ENCODE measurements around the gene C17orf107.
"Not testable (repeated sequence)": the region's sequence is repeated elsewhere in the genome, so short reads cannot be mapped to it uniquely, and the experiment has no call there.

Gene C17orf107

DNA sequence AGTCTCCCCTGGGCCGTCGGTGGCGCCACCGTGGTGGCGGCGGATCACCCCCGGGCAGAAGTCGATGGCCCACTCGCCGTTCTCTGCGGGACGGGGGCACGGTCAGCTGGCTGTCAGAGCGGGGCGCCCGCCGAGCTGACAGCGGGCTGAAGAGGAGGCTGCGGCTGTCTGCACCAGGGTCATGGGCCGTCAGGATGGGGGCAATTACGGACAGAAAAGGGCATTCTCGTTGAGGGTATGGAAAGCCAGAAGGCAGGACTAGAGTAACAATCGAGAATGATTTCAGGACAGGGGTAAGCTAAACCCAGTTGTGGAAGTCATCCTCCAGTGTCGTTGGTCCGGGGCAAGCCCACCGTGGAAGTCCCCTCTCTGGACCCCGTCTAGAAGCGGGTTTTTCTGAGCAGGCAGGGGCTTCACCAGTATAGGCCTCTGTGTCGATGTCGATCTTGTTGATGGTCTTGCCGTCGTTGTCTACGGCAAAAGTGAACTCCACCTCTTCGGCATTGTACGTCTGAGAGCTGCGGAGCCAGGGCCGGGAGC, 1.8 kb downstream of the C17orf107 start:
- DNase-seq = no peak

DNA sequence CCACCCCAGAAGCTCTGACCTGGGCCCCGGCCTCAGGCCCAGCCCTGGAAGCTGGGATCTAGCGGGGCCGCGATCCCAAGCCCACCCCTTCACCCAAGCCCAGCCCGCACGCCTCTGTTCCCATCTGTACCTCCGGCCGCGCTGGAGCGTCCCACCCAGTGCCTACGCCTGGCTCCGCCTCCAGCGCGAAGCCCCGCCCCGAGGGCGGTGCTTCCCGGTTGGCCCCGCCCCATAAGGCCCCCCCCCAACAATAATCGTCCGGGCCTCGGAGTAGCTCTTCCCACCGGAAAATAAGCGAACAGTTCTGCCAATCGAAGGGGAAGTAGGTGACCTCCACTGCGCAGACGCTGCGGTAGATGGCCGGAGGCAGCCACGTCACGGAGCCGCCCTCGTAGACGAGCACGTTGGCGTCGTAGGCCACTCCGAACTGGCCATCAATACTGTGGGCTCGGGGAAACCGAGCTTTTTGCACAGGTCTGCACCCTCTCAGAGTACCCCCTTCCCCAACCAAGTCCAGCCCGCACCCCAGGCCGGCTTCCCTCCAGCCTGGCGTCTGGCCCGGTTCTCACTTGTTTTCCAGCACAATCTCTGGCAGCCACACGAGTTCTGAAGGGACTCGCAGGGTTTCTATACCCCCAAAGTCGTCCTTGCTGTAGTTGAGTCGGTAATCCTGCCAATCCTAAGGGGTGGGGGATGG, 2.5 kb downstream of the C17orf107 start:
- no peak for DNase-seq

DNA sequence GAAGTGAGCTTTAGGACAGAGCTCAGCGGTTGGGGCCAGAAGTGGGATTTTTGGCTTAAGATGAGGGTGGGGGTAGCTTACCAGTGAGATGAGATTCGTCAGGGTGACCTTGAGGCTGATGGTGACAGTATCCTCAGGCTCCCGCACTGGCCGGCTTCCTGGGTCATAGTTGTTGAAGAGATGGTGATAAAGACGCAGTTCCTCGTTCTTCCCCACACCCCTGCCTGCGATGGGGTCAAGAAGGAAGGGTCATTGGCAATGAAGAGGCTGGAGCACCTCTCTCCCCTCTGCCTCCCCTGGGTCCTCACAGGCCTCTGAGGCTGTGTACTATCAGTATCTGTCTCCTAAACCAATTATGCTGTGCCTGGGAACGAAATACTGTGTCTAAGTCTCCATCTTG, 3.2 kb downstream of the C17orf107 start:
- no peak for DNase-seq

DNA sequence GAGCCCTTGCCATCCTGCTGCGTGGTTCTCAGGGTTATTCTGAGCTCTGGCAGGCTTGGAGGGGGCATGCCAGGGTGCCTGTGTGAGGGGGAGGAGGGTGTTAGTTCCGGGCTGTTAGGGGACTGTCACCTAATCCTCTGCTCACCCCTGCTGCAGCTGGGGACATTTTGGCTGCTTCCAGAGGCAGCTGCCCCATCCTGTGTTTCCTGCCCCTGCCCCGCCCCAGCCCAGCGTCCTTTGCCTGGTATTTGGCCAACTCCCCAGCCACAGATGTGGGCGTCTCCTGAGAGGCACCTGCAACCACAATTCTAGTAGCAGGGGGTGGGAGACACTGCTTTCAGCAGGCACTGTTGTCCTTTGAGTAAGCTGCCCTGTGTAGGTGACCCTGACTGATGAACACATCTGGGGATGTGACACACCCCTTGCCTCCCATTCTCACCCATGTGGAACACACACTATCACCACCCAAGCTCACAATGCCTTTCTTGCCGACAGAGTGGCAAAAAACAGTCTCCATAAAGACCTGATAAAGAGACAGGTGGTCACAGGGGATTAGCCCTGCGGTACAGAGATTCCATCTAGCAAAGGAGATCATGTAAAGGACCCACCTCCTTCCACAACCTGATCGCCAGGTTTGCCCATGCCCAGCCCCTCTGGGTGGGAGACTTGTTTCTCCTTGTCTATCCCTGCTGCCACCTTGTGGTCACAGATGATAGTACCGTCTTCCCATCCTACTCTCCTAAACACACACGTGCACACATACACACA, 3.9 kb downstream of the C17orf107 start, which contains the start of gene CHRNE:
Gene CHRNE, minus strand, starts transcription at position 48 of the 768 bp plus-strand sequence. Its CDS starts 35 bp downstream, at position 13.
- DNase-seq = peak; percentile 81

DNA sequence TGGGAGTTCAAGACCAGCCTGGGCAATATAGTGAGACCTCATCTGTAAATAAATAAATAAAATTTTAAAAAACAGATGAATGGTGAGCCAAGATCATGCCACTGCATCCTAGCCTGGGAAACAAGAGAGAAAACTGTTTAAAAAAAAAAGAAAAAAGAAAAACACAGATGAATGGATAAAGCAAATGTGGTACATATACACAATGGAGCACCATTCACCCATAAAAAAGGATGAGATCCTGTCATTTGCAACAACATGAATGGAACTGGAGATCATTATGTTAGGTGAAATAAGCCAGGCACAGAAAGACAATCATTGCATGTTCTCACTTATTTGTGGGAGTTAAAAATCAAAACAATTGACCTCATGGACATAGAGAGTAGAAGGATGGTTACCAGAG, 7.3 kb downstream of the C17orf107 start:
- not testable (repeated sequence) for DNase-seq

DNA sequence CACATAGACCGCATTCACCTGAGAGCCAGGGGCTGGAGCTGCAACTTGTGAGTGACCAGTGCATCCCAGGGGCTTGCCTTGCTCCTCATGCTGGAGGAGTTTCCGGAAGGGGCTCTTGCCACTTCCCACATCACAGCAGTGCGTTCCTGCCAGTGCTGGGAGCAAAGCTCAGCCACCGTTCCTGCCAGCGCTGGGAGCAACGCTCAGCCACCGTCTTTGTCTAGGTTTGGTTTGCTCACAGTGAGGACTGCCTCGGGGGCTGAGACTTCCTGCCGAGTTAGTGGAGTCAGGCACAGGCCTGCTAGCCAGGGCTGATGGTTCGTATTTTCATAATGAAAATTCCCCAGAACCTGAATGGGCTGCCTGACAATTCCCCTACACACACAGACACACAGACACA, 9.0 kb downstream of the C17orf107 start:
- DNase-seq = no peak

DNA sequence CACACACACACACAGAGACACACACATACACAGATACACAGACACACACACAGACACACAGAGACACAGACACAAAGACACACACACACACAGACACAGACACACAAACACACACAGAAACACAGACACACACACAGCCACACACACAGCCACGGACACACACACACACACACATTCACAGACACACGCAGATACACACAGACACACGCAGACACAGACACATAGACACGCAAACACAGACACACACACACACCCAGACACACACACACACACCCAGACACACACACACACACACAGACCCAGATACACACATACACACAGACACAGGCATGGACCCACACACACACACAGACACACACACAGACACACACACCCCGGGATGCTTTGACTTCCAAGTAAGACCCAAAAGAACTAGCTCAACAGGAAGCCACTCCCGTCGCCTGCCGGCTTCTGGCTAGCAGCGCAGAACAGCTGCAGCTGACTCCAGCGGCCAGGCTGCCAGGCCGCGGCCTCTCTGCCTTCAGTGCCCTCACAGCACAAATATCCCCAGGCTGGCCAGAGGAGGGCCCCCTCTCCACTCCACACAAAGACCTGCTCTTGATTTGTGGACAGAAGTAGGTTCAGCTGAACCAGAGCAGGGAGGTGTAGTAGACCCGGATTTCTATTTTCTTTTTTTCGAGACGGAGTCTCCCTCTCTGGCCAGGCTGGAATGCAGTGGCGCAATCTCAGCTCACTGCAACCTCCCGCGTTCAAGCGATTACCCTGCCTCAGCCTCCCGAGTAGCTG, 9.6 kb downstream of the C17orf107 start:
- peak; percentile 32 for DNase-seq

DNA sequence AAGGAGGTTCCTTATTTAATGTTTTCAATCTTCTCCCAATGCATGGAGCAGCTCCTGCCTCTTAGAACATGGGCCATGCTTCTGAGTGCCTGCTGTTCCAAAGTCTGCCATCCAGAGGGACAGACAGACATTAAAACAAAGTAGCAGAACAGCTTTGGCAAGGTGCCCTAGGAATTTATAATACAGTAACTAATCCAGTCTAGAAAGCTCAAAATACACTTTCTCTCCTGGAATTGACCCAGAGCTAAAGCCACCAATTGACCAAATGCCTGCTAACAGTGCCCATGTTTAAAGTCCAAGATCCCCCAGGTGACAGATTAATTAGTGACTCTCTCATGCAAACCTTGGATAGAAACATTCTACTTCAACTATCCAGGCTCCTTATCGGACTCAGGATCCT, 14.7 kb downstream of the C17orf107 start:
- no peak for DNase-seq

DNA sequence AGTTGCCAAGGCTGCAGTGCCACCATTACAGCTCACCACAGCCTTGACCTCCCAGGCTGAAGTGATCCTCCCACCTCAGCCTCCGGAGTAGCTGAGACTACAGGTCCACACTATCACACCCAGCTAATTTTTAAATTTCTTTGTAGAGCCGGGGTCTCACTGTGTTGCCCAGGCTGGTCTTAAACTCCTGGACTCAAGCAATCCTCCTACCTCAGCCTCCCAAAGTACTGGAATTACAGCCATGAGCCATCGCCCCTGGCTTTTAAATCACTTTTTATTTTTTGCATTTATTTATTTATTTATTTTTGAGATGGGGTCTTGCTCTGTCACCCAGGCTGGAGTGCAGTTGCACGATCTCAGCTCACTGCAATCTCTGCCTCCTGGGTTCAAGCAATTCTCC, 15.2 kb downstream of the C17orf107 start:
- DNase-seq = not testable (repeated sequence)

DNA sequence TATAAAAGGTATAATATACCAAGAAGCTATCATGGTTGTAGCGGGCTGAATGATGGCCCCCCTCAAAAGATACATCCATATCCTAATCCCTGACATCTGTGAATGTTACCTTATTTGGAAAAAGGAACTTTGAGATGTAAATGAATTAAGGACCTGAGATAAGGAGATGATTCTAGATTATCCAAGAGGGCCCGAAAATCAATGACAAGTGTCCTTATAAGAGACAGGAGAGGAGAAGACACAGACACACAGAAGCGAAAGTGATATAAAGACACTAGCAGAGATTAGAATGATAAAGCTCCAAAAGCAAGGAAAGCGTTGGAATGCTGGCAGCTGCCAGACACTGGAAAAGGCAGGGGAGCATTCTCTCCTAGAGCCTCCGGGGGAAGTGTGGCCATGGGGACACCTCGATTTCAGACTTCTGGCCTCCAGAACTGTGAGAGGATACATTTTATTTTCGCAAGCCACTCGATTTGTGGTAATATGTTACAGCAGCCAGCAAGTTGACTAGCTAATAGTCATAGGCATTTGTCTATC, 20.2 kb downstream of the C17orf107 start:
- DNase-seq = no peak

DNA sequence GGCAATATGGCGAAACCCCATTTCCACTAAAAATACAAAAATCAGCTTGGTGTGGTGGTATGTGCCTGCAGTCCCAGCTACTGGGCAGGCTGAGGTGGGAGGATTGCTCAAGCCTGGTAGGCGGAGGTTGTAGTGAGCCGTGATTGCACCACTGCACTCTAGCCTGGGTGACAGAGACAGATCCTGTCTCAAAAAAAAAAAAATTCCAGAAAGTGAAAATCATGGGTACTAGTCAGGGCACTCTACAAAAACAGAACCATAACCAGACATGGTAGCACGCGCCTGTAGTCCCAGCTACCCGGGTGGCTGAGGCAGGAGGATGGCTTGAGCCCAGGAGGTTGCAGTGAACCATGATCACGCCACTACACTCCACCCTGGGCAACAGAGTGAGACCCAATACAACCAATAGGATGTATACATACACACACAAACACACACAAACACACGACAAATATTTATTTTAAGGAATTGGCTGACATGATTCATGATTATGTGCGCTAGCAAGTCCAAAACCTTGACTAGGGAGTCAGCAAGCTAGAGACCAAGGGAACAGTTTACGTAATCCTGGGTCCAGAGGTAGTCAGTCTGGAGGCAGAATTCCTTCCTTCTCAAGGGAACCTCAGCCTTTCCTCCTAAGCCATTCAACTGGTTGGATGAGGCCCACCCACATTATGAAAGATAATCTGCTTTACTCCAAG, 21.2 kb downstream of the C17orf107 start:
- no peak for DNase-seq

DNA sequence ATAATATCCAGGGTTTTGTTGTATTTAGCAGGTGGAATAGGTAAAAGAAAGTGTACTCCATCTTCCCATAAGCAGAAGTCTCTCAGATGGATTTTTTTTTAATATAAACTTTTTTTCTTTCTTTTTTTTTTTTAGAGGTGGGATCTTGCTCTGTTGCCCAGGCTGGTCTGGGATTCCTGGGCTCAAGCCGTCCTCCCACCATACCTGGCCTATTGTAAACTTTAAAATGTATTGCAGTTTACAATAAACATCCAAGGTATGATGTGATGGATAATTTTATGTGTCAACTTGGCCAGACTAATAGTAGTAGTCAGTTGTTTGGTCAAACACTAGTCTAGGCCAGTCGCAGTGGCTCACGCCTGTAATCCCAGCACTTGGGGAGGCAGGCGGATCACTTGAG, 22.0 kb downstream of the C17orf107 start:
- DNase-seq = no peak

DNA sequence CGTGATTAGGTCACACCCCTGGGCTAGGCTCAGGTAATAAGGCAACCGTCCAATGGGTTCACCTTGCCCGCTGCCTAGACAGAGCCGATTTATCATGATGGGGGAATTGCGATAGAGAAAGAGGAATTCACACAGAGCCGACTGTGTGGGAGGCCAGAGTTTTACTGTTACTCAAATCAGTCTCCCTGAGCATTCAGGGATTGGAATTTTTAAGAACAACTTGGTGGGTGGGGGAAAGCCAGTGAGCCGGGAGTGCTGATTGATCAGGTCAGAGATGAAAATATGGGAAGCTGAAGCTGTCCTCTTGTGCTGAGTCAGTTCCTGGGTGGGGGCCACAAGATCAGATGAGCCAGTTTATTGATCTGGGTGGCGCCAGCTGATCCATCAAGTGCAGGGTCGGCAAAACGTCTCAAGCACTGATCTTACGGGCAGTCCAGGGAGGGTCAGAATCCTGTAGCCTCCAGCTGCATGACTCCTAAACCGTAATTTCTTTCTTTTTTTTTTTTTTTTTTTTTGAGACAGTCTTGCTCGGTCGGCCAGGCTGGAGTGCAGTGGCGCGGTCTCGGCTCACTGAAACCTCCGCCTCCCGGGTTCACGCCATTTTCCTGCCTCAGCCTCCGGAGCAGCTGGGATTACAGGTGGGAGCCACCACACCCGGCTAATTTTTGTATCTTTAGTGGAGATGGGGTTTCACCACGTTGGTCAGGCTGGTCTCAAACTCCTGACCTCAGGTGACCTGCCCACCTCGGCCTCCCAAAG, 27.4 kb downstream of the C17orf107 start:
- DNase-seq = not testable (repeated sequence)

DNA sequence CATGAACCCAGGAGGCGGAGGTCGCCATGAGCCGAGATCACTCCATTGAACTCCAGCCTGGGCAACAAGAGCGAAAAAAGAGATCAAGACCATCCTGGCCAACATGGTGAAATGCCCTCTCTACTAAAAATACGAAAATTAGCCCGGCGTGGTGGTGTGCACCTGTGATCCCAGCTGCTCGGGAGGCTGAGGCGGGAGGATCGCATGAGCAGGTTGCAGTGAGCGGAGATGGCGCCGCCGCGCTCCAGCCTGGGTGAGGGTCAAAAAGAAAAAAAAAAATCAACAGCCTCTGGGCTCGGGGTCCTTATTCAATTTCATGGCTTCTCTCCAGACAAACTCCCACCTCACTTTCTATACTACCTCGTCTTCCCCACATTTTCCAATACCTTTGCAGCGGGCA, 29.5 kb downstream of the C17orf107 start:
- no peak for DNase-seq

DNA sequence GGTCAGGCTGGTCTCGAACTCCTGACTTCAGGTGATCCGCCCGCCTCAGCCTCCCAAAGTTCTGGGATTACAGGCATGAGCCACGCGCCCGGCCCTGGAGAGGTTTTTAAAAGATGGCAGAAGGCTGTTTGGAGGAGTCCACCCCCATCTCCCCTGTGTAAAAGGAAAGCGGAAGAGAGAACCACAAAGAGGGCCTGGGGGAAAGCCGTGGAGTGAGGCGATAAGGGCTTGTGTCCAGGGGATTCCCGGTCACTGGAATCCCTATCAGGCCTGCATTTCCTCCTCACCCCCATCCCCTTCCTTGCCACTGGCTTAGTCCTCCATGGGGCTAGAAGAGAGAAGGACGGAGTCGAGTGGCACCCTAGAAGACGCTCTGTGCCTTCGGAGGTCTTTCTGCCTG, 32.6 kb downstream of the C17orf107 start, which contains the start of gene GP1BA:
Gene GP1BA, plus strand, starts transcription at position 315 of the 400 bp plus-strand sequence. CDS start 328 bp downstream, outside the sequence.
- no peak for DNase-seq

DNA sequence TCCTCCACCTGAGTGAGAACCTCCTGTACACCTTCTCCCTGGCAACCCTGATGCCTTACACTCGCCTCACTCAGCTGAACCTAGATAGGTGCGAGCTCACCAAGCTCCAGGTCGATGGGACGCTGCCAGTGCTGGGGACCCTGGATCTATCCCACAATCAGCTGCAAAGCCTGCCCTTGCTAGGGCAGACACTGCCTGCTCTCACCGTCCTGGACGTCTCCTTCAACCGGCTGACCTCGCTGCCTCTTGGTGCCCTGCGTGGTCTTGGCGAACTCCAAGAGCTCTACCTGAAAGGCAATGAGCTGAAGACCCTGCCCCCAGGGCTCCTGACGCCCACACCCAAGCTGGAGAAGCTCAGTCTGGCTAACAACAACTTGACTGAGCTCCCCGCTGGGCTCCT, 33.4 kb downstream of the C17orf107 start:
- no peak for DNase-seq

DNA sequence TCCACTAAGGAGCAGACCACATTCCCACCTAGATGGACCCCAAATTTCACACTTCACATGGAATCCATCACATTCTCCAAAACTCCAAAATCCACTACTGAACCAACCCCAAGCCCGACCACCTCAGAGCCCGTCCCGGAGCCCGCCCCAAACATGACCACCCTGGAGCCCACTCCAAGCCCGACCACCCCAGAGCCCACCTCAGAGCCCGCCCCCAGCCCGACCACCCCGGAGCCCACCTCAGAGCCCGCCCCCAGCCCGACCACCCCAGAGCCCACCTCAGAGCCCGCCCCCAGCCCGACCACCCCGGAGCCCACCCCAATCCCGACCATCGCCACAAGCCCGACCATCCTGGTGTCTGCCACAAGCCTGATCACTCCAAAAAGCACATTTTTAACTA, 34.3 kb downstream of the C17orf107 start:
- DNase-seq = no peak

DNA sequence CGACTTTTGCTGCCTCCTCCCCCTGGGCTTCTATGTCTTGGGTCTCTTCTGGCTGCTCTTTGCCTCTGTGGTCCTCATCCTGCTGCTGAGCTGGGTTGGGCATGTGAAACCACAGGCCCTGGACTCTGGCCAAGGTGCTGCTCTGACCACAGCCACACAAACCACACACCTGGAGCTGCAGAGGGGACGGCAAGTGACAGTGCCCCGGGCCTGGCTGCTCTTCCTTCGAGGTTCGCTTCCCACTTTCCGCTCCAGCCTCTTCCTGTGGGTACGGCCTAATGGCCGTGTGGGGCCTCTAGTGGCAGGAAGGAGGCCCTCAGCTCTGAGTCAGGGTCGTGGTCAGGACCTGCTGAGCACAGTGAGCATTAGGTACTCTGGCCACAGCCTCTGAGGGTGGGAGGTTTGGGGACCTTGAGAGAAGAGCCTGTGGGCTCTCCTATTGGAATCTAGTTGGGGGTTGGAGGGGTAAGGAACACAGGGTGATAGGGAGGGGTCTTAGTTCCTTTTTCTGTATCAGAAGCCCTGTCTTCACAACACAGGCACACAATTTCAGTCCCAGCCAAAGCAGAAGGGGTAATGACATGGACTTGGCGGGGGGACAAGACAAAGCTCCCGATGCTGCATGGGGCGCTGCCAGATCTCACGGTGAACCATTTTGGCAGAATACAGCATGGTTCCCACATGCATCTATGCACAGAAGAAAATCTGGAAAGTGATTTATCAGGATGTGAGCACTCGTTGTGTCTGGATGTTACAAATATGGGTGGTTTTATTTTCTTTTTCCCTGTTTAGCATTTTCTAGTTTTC, 35.0 kb downstream of the C17orf107 start:
- DNase-seq = no peak

DNA sequence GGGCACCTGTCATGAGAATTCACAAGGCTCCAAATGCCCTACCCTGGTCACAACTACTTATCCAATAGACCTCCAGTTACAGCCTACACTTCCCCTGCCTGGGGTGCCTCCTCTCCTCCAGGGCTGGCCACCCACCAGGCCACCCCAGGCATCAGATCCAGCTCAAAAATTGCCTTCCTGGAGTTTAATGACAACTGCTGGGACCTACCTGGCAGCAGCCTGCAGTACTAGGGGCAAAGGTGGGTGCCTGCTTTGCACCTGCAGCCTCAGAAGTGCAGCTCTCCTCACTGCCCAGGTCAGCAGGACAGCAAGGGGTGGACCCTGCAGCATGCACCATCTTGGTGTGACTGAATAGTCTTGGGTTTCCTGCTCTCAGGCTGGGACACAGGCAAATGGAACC, 36.3 kb downstream of the C17orf107 start:
- DNase-seq = no peak

DNA sequence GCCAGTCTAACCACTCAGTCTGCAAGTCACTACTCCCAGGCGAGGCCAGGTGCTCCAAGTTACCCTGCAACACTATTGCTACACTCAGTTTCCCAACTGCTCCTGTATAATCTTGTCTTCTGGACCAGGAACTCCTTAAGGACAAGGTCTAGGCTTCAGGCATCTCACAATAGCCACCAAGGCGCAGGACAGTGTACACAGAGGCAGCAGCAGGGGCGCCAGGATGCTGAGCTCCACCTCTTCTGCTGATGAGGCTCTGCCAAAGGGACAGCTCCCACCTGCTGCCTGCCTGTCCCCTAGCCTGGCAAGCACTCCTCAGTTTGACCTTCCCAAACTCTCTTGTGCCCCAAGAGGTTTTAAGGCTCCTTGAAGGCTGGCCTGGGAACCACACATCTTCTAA, 37.1 kb downstream of the C17orf107 start:
- no peak for DNase-seq

DNA sequence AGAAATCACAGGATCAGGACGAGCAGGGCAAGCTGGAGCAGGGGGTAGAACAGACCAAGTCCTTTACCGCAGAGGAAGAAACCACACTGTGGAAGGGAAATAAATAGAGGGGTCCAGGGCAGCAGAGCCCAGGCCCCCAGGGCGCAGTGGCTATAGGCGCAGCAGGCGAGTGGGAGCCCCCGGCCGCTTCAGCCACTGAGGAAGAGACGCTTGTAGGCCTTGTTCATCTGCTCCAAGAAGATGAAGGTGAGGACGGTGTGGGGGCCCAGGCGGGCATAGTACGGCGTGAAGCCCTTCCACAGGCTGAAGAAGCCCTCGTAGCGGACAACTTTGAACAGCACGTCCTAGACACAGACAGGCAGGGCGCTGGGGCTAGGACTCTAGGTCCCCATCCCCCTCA, 38.2 kb downstream of the C17orf107 start:
- no peak for DNase-seq

Measured in NCI-H1436 (cell line).